Measurements from ENCODE around the gene ZEB1.
"Not testable (repeated sequence)": the region's sequence is repeated elsewhere in the genome, so short reads cannot be mapped to it uniquely, and the experiment has no call there.

Gene ZEB1

DNA sequence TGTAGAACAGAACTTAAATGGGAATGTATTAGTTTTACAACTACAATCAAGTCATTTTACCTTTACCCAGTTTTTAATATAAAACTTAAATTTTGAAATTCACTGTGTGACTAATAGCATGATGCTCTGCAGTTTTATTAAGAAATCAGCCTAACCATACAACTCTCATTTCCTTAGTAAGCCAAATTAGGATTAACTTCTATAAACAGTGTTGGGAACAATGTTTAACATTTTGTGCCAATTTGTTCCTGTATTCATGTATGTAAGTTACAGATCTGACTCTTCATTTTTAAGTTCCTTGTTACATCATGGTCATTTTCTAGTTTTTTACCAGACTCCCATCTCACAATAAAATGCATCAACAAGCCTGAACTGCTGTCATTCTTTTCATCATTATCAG lies 209.8 kb downstream of the ZEB1 start:
- no peak overlapping the region for H3K4me3 ChIP-seq (ENCODE audit: low read depth, low read length)
- TF ChIP-seq CTCF (IDR thresholded peaks at IDR 0.05; ENCODE audit: borderline replicate concordance, insufficient read depth, low read depth, low read length): no peak

DNA sequence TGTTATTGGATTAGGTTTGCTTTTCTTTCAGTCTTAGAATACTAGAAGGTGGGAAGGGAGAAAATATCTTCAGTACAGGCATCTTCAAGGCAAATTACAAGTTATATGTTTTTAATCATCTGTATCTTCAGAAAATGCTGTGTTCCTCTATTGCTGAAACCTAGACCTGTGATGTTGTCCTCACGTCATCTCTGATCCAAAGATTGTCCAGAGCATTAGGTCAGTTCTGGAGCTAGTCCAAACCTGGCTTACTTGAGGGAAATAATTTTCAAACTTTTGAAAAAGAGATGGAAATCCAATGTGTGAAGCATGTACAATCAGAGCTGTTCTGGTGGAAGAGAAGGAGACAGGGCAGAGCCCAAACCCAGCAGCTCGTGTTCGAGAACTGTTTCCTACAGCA lies 217.3 kb downstream of the ZEB1 start:
- no peak for TF ChIP-seq CTCF (IDR thresholded peaks at IDR 0.05; ENCODE audit: borderline replicate concordance, insufficient read depth, low read depth, low read length)
- no peak overlapping the region for H3K4me3 ChIP-seq (ENCODE audit: low read depth, low read length)

DNA sequence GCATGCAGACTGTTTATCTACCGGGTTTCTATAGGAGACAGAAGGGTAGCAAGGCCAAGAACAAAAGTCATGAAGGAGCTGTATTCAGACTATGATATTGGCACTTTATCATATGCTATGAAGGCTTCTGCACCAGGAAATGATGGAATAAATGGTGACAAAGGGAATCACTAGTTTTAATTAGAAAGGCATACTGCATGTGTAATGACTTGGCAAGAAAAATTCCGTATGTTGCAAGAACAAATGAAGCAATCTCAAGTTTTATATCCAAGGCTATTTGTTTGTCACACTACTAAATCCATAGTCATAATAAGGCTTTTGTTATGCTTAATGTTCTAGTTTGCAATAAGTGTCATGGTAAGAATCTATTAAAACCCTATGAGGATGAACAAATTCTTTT lies 230.9 kb downstream of the ZEB1 start:
- H3K4me3 ChIP-seq (ENCODE audit: low read depth, low read length): no peak overlapping the region
- no peak for TF ChIP-seq CTCF (IDR thresholded peaks at IDR 0.05; ENCODE audit: borderline replicate concordance, insufficient read depth, low read depth, low read length)

GRCh38 chr10:31554556-31554955 lies 235.5 kb downstream of the ZEB1 start:
- no peak overlapping the region for H3K4me3 ChIP-seq (ENCODE audit: low read depth, low read length)
- TF ChIP-seq CTCF (IDR thresholded peaks at IDR 0.05; ENCODE audit: borderline replicate concordance, insufficient read depth, low read depth, low read length): no peak

DNA sequence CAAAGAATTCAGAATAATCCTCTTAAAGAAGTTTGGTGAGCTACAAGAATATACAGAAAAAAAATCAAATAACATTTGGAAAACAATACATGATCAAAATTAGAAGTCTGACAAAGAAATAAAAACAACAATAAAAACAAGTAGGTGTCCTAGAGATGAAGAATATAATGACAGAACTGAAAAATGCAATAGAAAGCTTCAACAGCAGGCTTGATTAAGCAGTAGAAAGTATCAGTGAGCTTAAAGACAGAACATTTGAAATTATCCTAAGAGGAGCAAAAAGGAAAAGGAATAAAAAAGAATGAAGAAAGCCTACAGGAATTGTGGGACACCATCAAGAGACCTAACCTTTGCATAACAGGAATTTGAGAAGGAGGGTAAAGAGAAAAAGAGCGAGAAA lies 238.8 kb downstream of the ZEB1 start:
- TF ChIP-seq CTCF (IDR thresholded peaks at IDR 0.05; ENCODE audit: borderline replicate concordance, insufficient read depth, low read depth, low read length): no peak
- H3K4me3 ChIP-seq (ENCODE audit: low read depth, low read length): no peak overlapping the region

DNA sequence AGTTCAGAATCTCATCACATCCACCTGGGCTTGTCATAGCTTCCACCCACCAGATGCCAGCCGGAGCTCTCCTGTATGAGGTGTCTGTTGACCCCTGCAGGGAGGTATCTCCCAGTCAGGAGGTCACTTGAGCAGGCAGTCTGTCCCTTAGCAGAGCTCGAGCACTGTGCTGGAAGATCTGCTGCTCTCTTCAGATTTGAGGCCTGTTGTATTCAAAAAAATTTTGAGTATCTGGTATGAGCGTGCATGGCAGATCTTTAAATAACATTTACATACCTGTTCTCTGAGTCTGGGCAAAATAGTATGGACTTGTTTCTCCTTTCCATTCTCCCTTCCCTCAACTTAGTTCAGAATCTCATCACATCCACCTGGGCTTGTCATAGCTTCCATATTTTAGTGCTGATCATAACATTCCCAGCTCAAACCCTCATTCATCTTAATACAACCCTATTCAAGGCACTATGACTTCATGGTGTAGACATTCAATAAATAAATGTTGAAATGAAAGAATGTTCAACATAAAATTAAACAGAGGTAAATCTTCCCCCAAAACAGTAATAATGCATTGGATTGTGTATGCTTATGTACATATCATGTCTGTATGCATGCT lies 249.3 kb downstream of the ZEB1 start:
- H3K4me3 ChIP-seq (ENCODE audit: low read depth, low read length): not testable (repeated sequence)

- TF ChIP-seq CTCF (IDR thresholded peaks at IDR 0.05; ENCODE audit: borderline replicate concordance, insufficient read depth, low read depth, low read length): no peak
Measured at GRCh38 chr10:31574577-31574976, 255.6 kb downstream of the ZEB1 start.

More at GRCh38 chr10:31574577-31574976, 255.6 kb downstream of the ZEB1 start:
- H3K4me3 ChIP-seq (ENCODE audit: low read depth, low read length): no peak overlapping the region

Data from GM12875 (cell line).